Stomach smooth muscle (tissue), 2 donors: Measurements from ENCODE around the gene TFB1M.
A peak's percentile ranks its signal among the peaks of the same experiment; 100 is the strongest.
"Not testable (repeated sequence)": the region's sequence is repeated elsewhere in the genome, so short reads cannot be mapped to it uniquely, and the experiment has no call there.

Source experiments
- H3K27ac ChIP-seq: one replicate; pipeline ENCODE4 v1.7.0; 2013; ENCODE audit warnings: mild to moderate bottlenecking, low read length, inconsistent platforms
- H3K27me3 ChIP-seq, 2 donors: one replicate each; pipeline ENCODE4 v1.7.0; 2013; ENCODE audit warnings: low read length in 2 of 2; ENCODE audit not compliant: insufficient read depth in 2 of 2, control insufficient read depth in 1 of 2
- H3K36me3 ChIP-seq, 2 donors: one replicate each; pipeline ENCODE4 v1.7.0; 2013; ENCODE audit warnings: low read length in 2 of 2; ENCODE audit not compliant: control insufficient read depth in 2 of 2, insufficient read depth in 2 of 2
- H3K4me1 ChIP-seq: one replicate; pipeline ENCODE4 v1.7.0; 2013; ENCODE audit warnings: low read length; ENCODE audit not compliant: control insufficient read depth, insufficient read depth
- H3K4me3 ChIP-seq, 2 donors: one replicate each; pipeline ENCODE4 v1.7.0; 2013; ENCODE audit warnings: low read length in 2 of 2
- H3K9ac ChIP-seq, 2 donors: one replicate each; pipeline ENCODE4 v1.7.0; 2013; ENCODE audit warnings: low read length in 2 of 2, mild to moderate bottlenecking in 1 of 2
- H3K9me3 ChIP-seq, 2 donors: one replicate each; pipeline ENCODE4 v1.7.0; 2013; ENCODE audit warnings: low read length in 2 of 2; ENCODE audit not compliant: control insufficient read depth in 2 of 2
- donor health status: healthy.
- donor health status: Pancreatic carcinoma.

The TFB1M gene

DNA sequence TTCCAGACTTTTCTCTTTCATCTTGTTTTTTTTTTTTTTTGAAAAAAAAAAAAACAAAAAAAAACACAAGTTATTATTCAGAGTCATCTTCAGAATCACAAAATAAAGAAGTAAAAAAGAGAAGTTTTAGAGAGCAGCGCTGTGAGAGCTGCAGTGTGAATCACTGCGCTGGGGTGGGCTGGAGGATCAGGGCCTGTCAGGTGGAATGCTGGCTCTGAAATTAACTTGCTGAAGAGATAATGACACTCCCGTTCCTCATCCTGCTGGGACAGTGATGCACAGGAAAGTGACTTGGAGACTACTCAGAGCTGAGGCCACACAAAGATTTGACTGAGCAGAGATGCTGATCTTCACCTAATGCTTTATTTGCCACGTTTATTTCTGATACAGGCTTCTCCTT is 93.2 kb downstream of the TFB1M start:
- no peak overlapping the region for H3K4me3 ChIP-seq
- peaks cover 9% of the 10 kb centered on the region for H3K4me1 ChIP-seq
- no peaks in the 10 kb centered on the region for H3K9me3 ChIP-seq
- H3K36me3 ChIP-seq: no peaks in the 10 kb centered on the region
- no peak overlapping the region for H3K27ac ChIP-seq
- H3K27me3 ChIP-seq: no peaks in the 10 kb centered on the region
- no peak overlapping the region for H3K9ac ChIP-seq

DNA sequence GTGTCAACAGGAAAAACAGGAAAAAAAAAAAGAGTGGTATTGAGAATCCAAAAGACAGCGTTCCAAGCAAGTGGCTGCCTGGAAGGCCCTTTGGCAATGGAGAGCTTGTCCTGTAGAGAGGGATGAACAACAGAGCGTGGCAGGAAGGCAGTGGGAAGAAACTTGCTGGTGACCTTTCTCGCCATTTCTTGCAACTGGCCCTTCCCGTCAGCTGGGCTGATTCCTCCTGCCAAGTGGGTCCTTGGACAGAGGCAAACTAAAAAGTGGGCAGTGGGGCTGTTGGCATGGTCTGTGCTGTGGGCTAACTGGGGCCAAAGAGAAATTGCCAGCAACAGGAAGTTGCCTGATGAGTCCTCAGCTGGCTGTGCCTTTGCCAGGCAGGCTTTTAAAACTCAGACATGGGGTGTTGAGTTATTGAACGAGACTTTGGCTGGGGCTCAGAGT is 94.4 kb downstream of the TFB1M start:
- H3K36me3 ChIP-seq: no peaks in the 10 kb centered on the region
- no peak overlapping the region for H3K4me3 ChIP-seq
- no peak overlapping the region for H3K9ac ChIP-seq
- H3K4me1 ChIP-seq: peaks cover 9% of the 10 kb centered on the region
- H3K9me3 ChIP-seq: no peaks in the 10 kb centered on the region
- H3K27me3 ChIP-seq: no peaks in the 10 kb centered on the region
- H3K27ac ChIP-seq: peak overlapping the region; percentile 37

DNA sequence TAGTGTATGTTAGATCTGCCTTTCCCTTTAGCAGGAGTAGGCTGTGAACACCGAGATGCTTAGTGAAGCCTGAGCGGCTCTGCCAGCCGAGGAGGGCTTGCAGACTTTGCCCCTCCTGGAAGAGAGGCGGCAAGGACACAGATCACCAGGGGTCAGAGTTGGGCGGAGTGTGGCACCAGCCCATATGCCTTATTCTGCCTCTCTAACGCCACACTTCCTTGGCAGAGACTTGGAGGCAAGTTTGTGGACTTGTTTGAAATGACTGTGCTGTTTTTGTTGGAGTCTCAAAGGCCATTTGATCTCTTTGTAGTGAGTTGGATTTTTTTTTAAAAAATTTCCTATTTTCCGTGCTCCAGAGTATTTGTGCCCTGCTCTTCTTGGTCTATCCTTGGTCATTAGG is 95.0 kb downstream of the TFB1M start:
- Histone ChIP-seq H3K27me3 (no peaks in the 10 kb centered on the region), H3K36me3 (no peaks in the 10 kb centered on the region), H3K9ac (no peak overlapping the region), H3K4me1 (peaks cover 9% of the 10 kb centered on the region), H3K9me3 (no peaks in the 10 kb centered on the region), H3K4me3 (no peak overlapping the region), H3K27ac (no peak overlapping the region)

DNA sequence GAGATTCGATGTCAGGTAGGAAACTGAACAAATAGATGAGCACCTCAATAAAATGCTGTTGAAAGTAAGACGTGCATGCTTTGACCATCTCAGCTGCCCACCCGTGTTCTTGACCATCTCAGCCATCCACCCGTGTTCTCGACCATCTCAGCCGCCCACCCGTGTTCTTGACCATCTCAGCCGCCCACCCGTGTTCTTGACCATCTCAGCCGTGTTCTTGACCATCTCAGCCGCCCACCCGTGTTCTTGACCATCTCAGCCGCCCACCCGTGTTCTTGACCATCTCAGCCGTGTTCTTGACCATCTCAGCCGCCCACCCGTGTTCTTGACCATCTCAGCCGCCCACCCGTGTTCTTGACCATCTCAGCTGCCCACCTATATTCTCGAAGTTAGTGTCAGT is 95.6 kb downstream of the TFB1M start:
- H3K4me1 ChIP-seq, H3K9me3 ChIP-seq, H3K4me3 ChIP-seq, H3K27ac ChIP-seq, H3K9ac ChIP-seq, H3K27me3 ChIP-seq, H3K36me3 ChIP-seq: not testable (repeated sequence)

DNA sequence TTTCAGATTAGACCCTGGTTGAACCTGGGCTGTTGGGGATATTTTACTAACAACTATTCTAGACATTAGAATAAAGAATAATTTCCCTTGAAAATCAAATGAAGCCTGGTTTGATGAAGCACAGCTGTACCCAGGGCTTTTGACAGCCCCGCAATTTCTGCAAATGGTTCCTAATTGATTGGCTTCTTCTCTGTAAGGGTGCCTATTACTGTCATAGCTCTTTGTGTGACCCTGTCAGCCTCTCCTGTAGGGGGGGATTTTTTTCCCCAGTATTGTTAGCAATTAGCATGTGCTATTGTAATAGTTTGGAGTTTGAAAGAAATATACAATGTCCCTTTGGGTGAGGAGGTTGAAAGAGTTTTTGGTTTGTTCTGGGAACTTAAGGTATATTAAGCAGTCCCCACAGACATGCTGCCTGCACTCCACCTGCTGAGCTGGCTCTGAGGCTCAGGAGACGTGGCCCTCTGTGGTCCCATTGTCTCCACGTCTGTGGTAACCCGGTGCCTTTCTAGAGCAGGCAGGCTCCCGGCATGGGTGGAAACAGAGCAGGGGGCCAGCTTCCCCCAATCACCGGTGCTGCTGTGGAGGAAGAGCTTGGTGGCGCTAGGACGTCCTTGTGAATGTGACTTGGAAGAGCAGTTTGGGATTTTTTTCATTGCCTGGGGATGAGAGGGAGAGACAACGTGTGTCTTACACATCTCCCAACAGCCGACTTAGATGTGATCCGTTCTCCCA is 97.8 kb downstream of the TFB1M start:
- no peaks in the 10 kb centered on the region for H3K27me3 ChIP-seq
- no peaks in the 10 kb centered on the region for H3K36me3 ChIP-seq
- no peak overlapping the region for H3K4me3 ChIP-seq
- no peaks in the 10 kb centered on the region for H3K9me3 ChIP-seq
- peaks cover 9% of the 10 kb centered on the region for H3K4me1 ChIP-seq
- H3K9ac ChIP-seq: no peak overlapping the region
- H3K27ac ChIP-seq: no peak overlapping the region

DNA sequence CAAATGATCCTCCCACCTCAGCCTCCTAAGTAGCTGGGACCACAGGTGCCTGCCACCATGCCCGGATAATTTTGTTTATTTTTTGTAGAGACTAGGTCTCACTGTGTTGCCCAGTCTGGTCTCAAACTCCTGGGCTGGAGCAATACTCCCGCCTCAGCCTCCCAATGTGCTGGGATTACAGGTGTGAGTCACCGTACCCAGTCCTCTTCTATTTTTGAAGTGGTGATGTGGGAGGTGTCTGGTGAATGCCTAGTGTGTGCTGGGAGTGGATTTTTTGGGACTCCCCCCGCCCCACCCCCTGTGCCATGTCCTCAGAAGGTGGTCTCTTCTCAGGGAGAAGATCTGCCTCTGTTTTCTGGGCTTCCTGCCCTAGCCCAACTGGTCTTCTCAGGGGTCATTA is 98.4 kb downstream of the TFB1M start:
- Histone ChIP-seq H3K9ac (no peak overlapping the region), H3K27me3 (no peaks in the 10 kb centered on the region), H3K27ac (no peak overlapping the region), H3K4me1 (peaks cover 9% of the 10 kb centered on the region), H3K9me3 (no peaks in the 10 kb centered on the region), H3K36me3 (no peaks in the 10 kb centered on the region), H3K4me3 (no peak overlapping the region)

DNA sequence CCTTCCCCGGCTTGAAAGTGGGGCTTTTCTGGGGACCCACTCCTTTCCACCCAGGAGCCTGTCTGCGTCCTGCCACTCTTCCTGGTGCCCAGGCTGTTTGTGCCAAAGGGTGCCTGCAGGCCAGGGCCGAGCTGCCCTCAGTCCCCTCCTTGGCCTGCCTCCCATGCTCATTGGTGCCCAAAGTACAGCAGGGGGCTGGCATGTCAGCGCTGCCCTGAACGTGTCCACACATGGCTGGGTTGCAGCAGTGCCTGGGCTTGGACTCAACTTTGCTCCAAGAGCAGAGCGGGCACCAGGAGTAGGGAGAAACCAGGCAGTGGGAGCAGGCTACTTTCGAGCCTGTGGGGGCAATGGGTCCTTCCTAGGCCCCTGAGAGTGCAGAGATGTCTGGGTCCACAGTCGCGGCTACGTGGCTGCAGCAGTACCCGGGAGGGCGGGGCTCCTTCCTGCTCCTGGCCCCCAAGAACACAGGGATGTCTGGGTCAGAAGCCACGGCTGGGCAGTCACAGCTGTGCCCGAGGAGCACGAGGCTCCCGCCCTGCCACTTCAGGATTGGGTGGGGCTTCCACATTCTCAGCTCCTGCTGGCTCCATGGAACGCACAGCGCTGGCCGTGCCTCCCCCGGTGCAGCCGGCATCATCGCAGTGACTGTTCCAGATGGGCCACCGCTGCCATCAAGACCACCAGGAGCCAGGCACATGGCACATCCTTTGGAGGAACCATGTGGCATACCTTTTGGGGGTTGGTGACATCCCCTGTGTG is 100.5 kb downstream of the TFB1M start:
- Histone ChIP-seq H3K4me1 (no peaks in the 10 kb centered on the region), H3K27ac (no peak overlapping the region), H3K9ac (no peak overlapping the region), H3K9me3 (no peaks in the 10 kb centered on the region), H3K4me3 (no peak overlapping the region), H3K36me3 (no peaks in the 10 kb centered on the region), H3K27me3 (no peaks in the 10 kb centered on the region)

DNA sequence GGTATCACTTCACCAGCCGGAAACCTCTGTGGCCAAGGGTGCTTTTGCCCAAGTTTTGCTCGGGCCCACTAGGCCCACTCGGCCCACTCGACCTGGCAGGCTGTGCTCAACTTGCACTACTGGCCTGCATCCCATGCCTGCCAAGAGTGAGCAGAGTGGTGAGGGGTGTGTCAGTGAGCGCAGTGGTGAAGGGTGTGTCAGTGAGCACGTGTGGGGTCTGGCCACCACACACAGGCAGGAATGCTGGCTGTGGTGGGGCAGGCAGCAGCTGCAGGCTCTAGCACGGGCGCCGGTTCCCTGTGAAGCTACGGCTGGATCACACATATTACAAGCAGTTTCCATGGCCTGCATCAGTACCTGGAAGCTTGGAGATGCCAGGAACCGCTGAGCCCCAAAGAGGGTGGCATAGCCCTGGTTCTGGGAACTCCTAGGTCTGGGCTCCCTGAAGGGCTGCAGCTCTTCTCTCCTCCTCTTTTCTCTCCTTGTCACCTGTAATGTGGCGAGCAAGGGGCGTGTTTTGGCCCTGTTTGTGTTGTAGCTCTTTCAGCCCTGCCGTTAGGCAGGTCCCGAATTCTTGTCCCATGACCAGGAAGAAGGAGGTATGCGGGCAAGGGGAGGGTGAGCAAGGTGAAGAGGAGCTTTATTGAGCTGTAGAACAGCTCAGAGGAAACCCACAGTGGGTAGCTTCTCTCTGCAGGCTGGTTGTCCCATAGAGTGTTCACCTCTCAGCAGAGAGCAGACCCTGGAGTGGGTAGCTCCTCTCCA is 101.5 kb downstream of the TFB1M start:
- no peaks in the 10 kb centered on the region for H3K36me3 ChIP-seq
- H3K4me1 ChIP-seq: no peaks in the 10 kb centered on the region

DNA sequence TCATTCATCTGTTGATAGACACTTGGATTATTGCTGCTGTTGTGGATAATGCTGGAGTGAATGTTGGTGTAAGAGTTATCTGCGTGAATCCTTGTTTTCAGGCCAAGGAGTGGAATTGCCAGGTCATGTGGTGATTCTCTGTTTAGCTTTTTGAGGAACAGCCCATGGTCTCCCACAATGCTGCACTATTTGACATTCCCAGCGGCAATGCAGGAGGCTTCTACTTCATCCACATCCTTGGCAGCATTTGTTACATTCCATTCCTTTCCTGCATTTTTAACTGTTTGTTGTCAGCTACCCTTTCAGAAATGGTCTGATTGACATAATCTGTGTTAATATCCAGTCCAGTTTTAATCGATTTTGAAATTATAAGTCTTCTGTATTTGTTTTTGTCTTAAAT is 102.2 kb downstream of the TFB1M start:
- Histone ChIP-seq H3K4me3 (no peak overlapping the region), H3K9ac (no peak overlapping the region), H3K9me3 (no peaks in the 10 kb centered on the region), H3K36me3 (no peaks in the 10 kb centered on the region), H3K27ac (no peak overlapping the region), H3K27me3 (no peaks in the 10 kb centered on the region), H3K4me1 (no peaks in the 10 kb centered on the region)

More for the DNA sequence above, 101.5 kb downstream of the TFB1M start:
- Histone ChIP-seq H3K27me3 (no peaks in the 10 kb centered on the region), H3K4me3 (no peak overlapping the region), H3K9ac (no peak overlapping the region), H3K27ac (no peak overlapping the region), H3K9me3 (no peaks in the 10 kb centered on the region)

DNA sequence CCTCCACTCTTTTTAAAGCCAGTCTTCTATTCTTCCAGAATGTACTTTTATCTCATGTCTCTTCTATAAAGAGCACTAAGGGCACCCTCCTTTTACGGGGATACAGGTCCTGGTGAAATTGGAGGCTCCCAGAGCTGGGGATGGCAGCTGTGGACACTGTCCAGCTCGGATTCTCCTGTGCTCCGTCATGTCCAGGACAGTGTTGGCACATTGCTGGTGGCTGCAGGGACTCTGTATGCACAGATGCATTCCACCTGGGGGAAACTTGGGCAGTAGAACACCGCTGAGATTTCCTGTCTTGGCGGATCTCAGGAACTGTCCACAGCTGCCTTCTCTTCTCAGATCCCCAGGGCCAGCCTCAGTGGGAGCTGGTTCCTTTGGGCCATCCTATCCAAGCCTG is 107.1 kb downstream of the TFB1M start:
- Histone ChIP-seq H3K4me1 (no peaks in the 10 kb centered on the region), H3K36me3 (no peaks in the 10 kb centered on the region), H3K27me3 (no peaks in the 10 kb centered on the region), H3K4me3 (no peak overlapping the region), H3K27ac (no peak overlapping the region), H3K9me3 (no peaks in the 10 kb centered on the region), H3K9ac (no peak overlapping the region)
